H4 (cell line): ENCODE results near the gene LSM12. TPM values are rescaled to one million over a fixed set of nuclear protein-coding genes. Genes with fewer than 3 reads are reported as not detected.

Source experiments
- DNase-seq: peaks from one replicate; pipeline ENCODE4 v3.0.0-alpha.2; 2015; ENCODE audit warnings: low spot score
- total RNA-seq: library from RNA; depleted of rRNA; stranded (reverse); fragments of >200 nt; shearing (Covaris generic); gene quantifications from 2 replicates; pipeline ENCODE4 v1.2.3, GENCODE V29; 2014

The LSM12 gene
- total RNA-seq, 1 experiment from 2014 or later, result 65.0 TPM

DNA sequence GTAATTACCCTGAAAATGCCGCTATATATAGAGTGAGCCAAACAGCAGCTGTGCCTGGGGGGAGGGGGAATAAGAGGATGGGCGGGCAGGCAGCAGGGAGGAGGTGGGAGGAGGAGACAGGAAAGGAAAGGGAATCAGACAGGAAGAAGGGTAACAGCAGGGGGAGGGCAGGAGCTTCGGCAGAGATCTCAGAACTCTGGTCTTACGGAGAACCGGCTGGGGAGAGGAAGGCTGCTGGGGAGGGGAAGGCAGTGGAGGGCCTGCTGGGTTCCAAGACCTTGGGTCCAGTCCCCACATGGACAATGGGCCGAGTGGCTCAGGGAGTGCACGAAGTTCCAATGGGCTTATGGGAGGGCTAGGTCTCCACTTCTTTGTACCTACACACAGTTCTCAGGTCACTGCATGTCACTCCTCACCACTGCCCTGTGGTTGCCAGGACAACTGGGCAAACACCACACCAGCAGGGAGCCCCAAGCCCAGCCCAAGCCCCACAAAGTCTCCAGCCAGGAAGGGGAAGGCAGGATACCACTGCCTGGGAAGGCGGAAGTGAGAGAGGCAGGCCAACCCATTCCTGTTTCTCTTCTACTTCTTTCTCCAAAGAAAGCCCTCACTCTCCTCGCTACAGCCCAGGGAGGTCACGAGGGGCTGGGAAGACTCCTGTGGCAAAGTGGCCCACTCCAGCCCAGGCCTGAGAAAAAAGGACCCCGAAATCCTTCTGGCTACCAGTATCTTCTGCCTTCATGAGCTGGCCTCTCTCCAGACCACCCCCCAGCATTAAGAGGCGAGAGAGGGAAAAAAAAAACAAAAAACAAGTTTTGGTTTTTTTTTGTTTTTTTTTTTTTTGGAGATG, 29.4 kb upstream of the LSM12 start:
- peak; percentile 96 for DNase-seq

- DNase-seq, result no peak
Measured at GRCh38 chr17:44095388-44095646, 28.8 kb upstream of the LSM12 start.

DNA sequence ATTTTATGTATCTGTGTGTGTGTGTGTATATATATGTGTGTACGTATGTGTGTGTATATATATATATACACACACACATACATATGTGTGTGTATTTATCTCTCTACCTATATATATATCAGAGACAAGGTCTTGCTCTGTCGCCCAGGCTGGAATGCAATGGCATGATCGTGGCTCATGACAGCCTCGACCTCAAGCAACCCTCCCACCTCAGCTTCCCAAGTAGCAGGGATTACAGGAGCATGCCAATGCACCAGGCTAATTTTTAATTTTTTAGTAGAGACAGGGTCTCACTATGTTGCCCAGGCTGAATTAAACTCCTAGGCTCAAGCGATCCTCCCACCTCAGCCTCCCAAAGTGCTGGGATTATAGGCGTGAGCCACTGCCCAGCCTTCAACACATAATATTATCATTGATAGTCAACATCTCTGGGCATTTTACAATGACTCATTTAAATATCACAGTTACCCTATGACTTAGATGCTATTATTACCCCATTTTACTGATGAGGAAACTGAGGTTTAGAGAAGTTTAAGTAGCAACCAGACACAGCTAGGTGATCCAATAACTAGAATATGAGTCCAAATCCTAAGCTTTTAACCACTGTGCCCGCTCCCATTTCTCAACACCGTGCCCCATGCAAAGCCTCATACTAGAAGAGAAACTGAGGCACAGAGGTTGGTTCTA, 28.4 kb upstream of the LSM12 start:
- no peak for DNase-seq

- no peak for DNase-seq
Measured at GRCh38 chr17:44093231-44093900, 26.9 kb upstream of the LSM12 start.

DNA sequence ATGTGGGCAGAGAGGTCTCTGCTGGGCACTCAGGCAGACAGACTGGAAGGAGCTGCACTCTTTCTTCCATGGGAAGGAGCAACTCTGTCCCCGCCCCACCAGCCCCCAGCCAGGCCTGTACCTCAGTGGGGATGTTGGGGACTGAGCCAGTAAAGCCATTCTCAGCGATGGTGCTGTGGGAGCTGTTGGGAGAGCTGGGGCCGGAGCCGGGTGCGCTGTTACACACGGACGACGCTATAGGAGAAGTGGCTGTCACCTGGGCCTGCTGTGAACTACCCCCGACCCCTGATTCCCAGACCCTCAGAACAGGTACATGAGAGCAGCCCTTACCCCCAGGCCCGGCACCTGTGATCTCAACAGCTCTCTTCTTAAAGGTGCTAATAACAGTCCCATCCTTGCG, 25.6 kb upstream of the LSM12 start:
- DNase-seq, result no peak

DNA sequence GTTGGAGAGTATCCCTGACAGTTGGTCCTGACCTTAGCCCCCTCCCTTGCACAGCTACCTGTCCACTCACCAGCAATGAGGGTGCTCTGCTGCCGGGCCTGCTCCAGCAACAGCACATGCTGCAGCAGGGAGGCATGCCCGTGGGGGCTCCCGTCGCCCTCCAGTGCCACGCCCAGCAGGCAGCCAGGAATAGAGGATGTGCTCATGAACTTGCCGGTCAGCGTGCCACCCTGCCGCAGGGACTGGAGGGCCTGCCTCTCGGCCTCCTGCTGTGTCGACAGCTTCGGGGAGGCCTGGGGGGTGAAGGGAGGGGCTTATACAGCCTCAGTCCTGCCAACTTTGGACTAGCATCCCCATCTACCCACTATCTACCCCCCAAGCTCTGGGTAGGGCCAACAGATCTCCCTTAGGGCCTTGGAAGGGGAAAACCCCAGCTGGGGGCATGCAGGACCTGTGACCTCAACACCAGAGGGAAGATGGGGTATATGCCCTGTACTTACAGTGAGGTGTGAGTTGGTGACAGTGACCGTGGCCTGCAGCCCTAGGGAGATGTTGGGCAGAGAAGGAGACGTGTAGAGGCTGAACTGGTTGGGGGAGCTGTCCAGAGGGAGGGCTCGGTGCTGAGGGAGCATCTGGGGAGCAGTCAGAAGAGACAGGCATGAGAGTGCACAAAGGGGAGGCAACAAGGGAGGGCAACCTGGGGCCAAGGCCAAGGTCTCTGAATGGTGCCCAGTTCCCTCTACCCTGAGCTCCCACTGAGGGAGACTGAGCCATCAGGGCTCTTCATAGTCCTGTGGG, 24.9 kb upstream of the LSM12 start:
- DNase-seq, result no peak

DNA sequence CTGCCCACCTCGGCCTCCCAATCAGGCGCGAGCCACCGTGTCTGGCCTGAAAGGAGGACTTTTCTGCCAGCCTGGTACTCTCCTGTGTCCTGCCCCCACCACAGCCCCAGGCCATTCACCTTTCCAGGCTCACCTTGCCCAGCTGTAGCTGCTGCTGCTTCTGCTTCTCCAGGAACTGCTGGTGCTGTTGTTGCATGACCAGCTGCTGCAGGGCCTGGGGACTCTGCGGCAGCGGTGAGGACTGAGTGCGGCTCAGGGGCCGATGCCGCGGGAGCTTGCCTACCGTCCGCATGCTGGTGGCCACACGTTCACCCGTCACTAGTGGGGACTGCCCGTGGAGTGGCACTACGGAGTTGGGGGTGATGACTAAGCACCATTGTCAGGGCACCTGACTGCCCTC, 21.8 kb upstream of the LSM12 start:
- no peak for DNase-seq

DNA sequence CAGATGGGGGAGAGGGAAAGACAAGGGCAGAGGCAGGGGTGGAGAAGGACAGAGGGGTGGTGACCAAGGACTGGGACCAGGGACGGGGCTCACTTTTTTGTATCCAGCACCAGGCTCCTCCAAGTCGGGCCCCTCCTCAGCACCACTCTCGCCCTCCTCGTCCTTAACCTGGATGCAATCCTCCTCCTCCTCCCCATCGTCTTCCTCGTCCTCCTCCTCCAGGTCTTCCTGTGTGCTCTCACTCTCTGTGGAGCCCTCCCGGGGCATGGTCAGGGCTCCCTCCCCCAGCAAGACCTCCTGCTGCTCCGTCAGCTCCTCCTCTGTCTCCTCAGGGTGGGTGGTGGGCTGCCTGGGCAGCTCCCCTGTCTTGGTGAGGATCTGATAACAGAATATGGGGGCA, 20.8 kb upstream of the LSM12 start:
- no peak for DNase-seq

DNA sequence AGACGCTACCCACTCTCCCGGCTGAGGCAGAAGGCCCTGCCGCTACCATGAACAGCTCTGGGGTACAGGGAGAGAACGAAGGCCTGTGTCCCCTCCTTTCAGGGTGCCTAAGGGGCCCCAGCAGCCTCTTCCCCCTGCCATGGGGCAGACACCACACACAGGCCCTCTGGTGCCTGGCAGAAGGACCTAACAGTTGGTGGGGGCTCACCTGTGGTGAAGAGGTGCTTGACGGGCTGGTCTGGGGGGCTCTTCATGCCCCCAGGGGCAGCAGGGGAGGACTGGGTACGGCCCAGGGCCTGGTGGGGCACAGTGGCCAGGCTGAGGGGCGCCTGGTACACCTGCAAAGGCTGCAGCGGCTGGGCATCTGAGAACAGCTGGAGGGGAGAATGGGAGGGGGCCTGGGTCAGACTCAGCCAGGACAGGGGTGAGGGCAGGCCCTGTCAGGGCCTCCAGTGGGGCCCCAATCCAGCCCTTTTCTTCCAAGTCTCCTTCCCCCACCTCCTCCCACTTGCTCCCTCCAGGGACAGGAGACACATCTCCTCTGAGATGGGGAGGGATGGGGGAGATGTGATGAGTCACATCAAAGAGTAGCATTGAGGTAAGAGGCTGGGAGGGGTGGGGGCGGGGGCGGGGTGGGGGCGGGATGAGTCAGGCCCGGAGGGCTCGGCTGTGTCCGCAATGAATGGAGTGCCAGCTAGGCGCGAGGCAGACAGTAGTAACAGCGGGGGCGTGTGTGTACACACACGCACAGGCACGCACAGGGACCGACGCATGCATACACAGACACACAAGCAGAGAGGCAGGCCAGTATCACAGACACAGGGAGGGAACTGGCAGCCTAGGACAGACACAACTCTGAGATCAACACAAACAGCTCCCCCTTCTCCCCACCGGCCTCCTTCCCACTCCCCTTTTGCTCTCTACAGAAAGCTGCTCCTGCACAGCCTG, 20.2 kb upstream of the LSM12 start:
- DNase-seq, result peak; percentile 85

GRCh38 chr17:44085908-44086307, 19.4 kb upstream of the LSM12 start:
- DNase-seq, result no peak

DNA sequence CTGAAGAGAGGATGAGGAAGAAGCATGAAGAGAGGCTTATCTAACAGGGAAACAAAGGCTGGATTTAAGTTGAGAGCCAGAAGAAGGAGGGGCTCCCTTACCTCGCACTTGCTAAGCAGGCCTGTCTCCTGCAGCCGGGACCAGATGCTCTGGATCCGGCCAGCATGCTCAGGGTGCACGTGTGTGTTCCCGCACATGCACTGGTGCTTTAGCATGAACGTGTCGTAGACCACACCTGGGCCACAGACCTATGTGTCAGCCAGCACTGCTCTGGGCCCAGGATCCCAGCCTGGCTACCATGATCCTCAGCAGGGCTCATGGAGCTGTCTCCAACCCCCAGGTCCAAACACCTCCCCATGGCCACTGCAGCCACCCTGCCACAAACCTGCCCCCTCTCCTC, 18.4 kb upstream of the LSM12 start:
- no peak for DNase-seq

DNA sequence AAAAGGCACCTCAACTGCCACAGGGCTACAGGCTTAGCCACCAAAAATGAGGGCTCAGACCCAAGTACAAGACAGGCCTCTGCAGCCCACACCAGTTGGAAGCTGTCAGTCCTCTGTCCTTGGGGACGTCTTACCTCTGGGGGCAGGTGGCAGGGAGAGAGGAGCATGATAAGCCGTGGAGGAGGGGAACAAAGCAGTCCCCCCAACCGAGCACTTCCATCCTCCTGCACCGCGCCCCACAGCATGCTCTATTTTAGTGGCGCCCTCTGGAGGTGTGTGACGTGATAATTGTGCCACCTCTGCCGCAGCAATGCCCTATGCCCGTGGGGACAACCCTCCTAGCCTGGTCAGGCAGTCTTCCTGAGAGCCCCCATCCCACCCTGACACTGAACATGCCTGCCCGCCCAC, 17.7 kb upstream of the LSM12 start:
- DNase-seq, result no peak

GRCh38 chr17:44083250-44083849, 16.9 kb upstream of the LSM12 start:
- no peak for DNase-seq

GRCh38 chr17:44082256-44082927, 15.9 kb upstream of the LSM12 start:
- DNase-seq, result no peak

DNA sequence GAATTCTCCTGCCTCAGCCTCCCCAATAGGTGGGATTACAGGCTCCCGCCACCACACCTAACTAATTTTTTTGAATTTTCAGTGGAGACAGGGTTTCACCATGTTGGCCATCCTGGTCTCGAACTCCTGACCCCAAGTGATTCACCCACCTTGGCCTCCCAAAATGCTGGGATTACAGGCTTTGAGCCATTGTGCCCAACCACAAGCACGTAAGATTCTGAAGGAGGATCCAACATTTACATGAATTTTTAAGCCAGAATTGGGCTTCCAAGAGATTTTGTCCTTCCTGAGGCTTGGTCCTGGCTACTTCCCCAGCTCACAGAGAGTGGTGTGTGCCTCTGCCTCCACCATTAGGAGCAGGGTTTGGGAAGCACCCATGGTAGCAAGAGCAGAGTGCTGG, 15.2 kb upstream of the LSM12 start:
- no peak for DNase-seq

- no peak for DNase-seq
Measured at GRCh38 chr17:44079877-44080821, 13.7 kb upstream of the LSM12 start.

GRCh38 chr17:44078412-44078811, 11.9 kb upstream of the LSM12 start:
- DNase-seq, result no peak

DNA sequence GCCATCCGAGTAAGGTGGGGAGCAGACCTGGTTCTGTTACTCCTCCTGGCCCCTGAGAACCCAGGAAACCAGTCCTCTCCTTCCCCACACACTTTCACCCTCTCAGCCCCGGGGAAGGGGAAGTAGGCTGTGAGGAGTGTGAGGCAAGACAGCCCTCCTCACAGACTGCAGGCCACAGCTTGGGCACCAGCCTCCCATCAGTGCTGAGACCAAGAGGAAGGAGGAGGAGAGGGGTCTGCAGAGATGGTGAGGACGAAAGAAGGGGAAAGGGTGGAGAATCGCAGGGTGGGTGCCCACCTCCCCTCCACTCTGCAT, 11.1 kb upstream of the LSM12 start:
- DNase-seq, result no peak
